ENCODE measurements around the gene ACSL4. TPM values are rescaled to one million over a fixed set of nuclear protein-coding genes. Genes with fewer than 3 reads are reported as not detected.

ACSL4 gene
- total and polyA plus RNA-seq, 7 experiments from 2014 or later, result 6.6 to 43.9 (median 20.9) TPM

DNA sequence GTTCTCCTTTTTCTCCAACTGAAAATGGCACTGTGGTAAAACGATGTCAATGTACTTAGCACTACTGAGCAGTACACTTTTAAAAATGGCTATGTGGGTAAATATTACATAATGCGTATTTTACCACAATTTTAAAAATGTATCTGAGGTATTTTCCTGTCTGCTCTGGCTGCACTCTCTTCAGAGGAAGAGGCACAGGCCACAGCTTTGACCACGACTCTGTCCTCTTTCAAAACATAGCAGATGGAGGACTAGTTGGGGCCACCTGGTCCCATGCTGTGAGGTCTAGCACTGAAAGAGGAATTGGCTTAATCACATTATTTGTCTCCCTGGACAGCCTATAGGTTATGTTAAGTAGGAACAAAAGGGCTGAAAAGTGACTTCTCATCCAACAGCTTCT lies 113.3 kb downstream of the ACSL4 start:
- no peak overlapping the region for H3K27ac ChIP-seq (ENCODE audit: low read depth, low read length)
- ATAC-seq (peak; percentile 31), DNase-seq (no peak)
- no peaks in the 10 kb centered on the region for H3K36me3 ChIP-seq (ENCODE audit: control insufficient read depth in 2 of 3, insufficient read depth in 3 of 3, low read length in 3 of 3)
- peaks cover 0 to 5% (median 0%) of the 10 kb centered on the region in 5 donors for H3K36me3 Mint-ChIP-seq
- no peak overlapping the region for H3K27ac Mint-ChIP-seq
- H3K4me3 Mint-ChIP-seq, result no peak overlapping the region
- H3K4me1 Mint-ChIP-seq, result peaks cover 0 to 9% (median 0%) of the 10 kb centered on the region in 7 donors
- no peaks in the 10 kb centered on the region for H3K4me1 ChIP-seq (ENCODE audit: control insufficient read depth in 2 of 2, insufficient read depth in 2 of 2, low read length in 2 of 2)
- POLR2A ChIA-PET, result no interaction called here
- intact Hi-C loops (cut with micrococcal nuclease), result no loop called here
- H3K4me3 ChIP-seq (ENCODE audit: low read length), result no peak overlapping the region
- H3K9me3 ChIP-seq (ENCODE audit: control insufficient read depth in 2 of 3, low read length in 3 of 3), result no peaks in the 10 kb centered on the region
- H3K27me3 Mint-ChIP-seq, result no peaks in the 10 kb centered on the region
- CTCF ChIA-PET, result no interaction called here
- no peaks in the 10 kb centered on the region for H3K27me3 ChIP-seq (ENCODE audit: control insufficient read depth in 2 of 2, insufficient read depth in 2 of 2, low read length in 2 of 2)
- H3K9me3 Mint-ChIP-seq, result no peaks in the 10 kb centered on the region

DNA sequence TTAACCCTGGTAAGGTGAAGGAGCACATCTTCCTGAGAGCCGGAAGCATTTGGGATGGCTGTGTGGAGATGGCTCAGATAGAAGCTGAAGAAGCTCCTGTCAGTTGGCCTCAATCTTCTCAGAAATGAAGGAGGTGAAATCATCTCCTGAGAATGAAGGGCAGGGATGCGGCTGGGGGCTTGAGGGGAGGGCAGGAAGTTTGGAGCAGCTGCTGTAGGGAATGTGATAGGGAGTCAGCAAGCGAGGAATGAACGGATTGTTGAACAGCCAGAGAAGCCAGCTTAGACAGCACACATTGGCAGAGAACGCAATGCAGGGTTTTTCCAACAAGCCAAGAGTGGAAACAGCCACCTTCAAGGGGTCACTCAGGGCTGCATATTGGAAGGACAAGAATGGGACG lies 118.1 kb downstream of the ACSL4 start:
- no peaks in the 10 kb centered on the region for H3K36me3 ChIP-seq (ENCODE audit: control insufficient read depth in 2 of 3, insufficient read depth in 3 of 3, low read length in 3 of 3)
- H3K9me3 ChIP-seq (ENCODE audit: control insufficient read depth in 2 of 3, low read length in 3 of 3), result no peaks in the 10 kb centered on the region
- DNase-seq (no peak), ATAC-seq (no peak)
- no peaks in the 10 kb centered on the region for H3K4me1 Mint-ChIP-seq
- peaks cover 0 to 2% (median 0%) of the 10 kb centered on the region in 11 donors for H3K9me3 Mint-ChIP-seq
- H3K27ac Mint-ChIP-seq, result no peak overlapping the region
- no peak overlapping the region for H3K27ac ChIP-seq (ENCODE audit: low read depth, low read length)
- no peaks in the 10 kb centered on the region for H3K4me1 ChIP-seq (ENCODE audit: control insufficient read depth in 2 of 2, insufficient read depth in 2 of 2, low read length in 2 of 2)
- H3K4me3 ChIP-seq (ENCODE audit: low read length), result no peak overlapping the region
- ChIA-PET CTCF (no interaction called here), POLR2A (no interaction called here)
- H3K4me3 Mint-ChIP-seq, result no peak overlapping the region
- intact Hi-C loops (cut with micrococcal nuclease), result no loop called here
- H3K27me3 Mint-ChIP-seq, result peaks cover 0 to 10% (median 0%) of the 10 kb centered on the region in 5 donors
- no peaks in the 10 kb centered on the region for H3K27me3 ChIP-seq (ENCODE audit: control insufficient read depth in 2 of 2, insufficient read depth in 2 of 2, low read length in 2 of 2)
- no peaks in the 10 kb centered on the region for H3K36me3 Mint-ChIP-seq

DNA sequence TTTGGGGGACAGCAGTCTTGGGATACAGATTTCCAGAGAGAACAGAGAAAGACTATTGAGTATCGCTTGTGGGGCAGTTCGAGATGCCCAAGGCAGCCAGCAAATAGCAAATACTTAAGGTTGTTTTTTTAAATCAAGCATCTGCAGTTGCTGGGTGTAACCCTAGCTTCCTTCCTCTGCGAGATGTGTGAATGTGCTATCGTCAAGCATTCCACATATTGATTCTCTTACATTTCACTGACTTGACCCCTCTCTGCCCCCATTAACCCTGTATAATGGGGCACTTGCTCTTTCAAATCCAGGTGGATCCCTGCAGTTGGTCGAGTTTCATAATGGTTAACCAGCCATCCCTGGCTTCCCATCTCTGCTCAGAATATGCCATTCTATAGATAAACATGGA lies 131.6 kb downstream of the ACSL4 start:
- peaks cover 0 to 10% (median under 1%) of the 10 kb centered on the region in 11 donors for H3K9me3 Mint-ChIP-seq
- Histone ChIP-seq H3K4me1 (ENCODE audit: control insufficient read depth in 2 of 2, insufficient read depth in 2 of 2, low read length in 2 of 2) (no peaks in the 10 kb centered on the region), H3K4me3 (ENCODE audit: low read length) (no peak overlapping the region), H3K27ac (ENCODE audit: low read depth, low read length) (no peak overlapping the region), H3K9me3 (ENCODE audit: control insufficient read depth in 2 of 3, low read length in 3 of 3) (no peaks in the 10 kb centered on the region), H3K36me3 (ENCODE audit: control insufficient read depth in 2 of 3, insufficient read depth in 3 of 3, low read length in 3 of 3) (no peaks in the 10 kb centered on the region), H3K27me3 (ENCODE audit: control insufficient read depth in 2 of 2, insufficient read depth in 2 of 2, low read length in 2 of 2) (peaks cover 0 to 3% of the 10 kb centered on the region in 2 donors)
- DNase-seq, result no peak
- ATAC-seq, result no peak
- intact Hi-C loops (cut with micrococcal nuclease), result no loop called here
- H3K27ac Mint-ChIP-seq, result no peak overlapping the region
- peaks cover 0 to 7% (median 0%) of the 10 kb centered on the region in 7 donors for H3K4me1 Mint-ChIP-seq
- peaks cover 0 to 5% (median 0%) of the 10 kb centered on the region in 5 donors for H3K36me3 Mint-ChIP-seq
- peak overlapping the region in 1 of 10 donors; percentile 43 for H3K4me3 Mint-ChIP-seq
- peaks cover 25 to 54% (median 40%) of the 10 kb centered on the region in 5 donors for H3K27me3 Mint-ChIP-seq
- CTCF ChIA-PET, result no interaction called here
- POLR2A ChIA-PET, result no interaction called here

- no peak overlapping the region for H3K4me3 ChIP-seq (ENCODE audit: low read length)
- no peaks in the 10 kb centered on the region for H3K4me1 ChIP-seq (ENCODE audit: control insufficient read depth in 2 of 2, insufficient read depth in 2 of 2, low read length in 2 of 2)
- H3K27ac ChIP-seq (ENCODE audit: low read depth, low read length), result no peak overlapping the region
- no peak overlapping the region for H3K4me3 Mint-ChIP-seq
- H3K36me3 ChIP-seq (ENCODE audit: control insufficient read depth in 2 of 3, insufficient read depth in 3 of 3, low read length in 3 of 3), result no peaks in the 10 kb centered on the region
- H3K4me1 Mint-ChIP-seq, result peaks cover 0 to 7% (median 0%) of the 10 kb centered on the region in 7 donors
- CTCF ChIA-PET, result no interaction called here
- no peaks in the 10 kb centered on the region for H3K9me3 ChIP-seq (ENCODE audit: control insufficient read depth in 2 of 3, low read length in 3 of 3)
- intact Hi-C loops (cut with micrococcal nuclease), result no loop called here
- POLR2A ChIA-PET, result no interaction called here
- H3K36me3 Mint-ChIP-seq, result peaks cover 0 to 2% (median 0%) of the 10 kb centered on the region in 5 donors
- no peak overlapping the region for H3K27ac Mint-ChIP-seq
- H3K27me3 Mint-ChIP-seq, result peaks cover 12 to 47% (median 36%) of the 10 kb centered on the region in 5 donors
- H3K27me3 ChIP-seq (ENCODE audit: control insufficient read depth in 2 of 2, insufficient read depth in 2 of 2, low read length in 2 of 2), result peaks cover 0 to 3% of the 10 kb centered on the region in 2 donors
- DNase-seq (no peak), ATAC-seq (no peak)
- peaks cover 0 to 6% (median 0%) of the 10 kb centered on the region in 11 donors for H3K9me3 Mint-ChIP-seq
Measured at GRCh38 chrX:109600237-109600651, 132.8 kb downstream of the ACSL4 start.

DNA sequence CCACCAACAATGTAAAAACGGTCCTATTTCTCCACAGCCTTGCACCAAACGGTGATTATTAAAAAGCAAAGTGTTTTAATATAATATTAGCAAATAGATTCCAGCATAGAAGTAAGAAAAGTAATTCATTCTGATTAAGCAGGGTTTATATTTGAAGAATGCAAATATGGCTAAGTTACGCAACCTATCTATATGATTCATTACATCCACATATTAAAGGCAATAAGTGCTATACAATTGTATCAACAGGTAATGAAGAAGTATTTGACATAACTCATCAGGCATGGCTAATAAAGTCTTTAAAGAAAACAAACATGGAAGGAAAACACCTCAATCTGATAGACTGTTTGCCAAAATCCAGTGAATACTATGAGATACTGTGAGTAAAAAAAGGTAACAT lies 137.0 kb downstream of the ACSL4 start:
- Histone ChIP-seq H3K27ac (ENCODE audit: low read depth, low read length) (no peak overlapping the region), H3K27me3 (ENCODE audit: control insufficient read depth in 2 of 2, insufficient read depth in 2 of 2, low read length in 2 of 2) (peaks cover 0 to 3% of the 10 kb centered on the region in 2 donors), H3K4me1 (ENCODE audit: control insufficient read depth in 2 of 2, insufficient read depth in 2 of 2, low read length in 2 of 2) (no peaks in the 10 kb centered on the region), H3K4me3 (ENCODE audit: low read length) (no peak overlapping the region), H3K9me3 (ENCODE audit: control insufficient read depth in 2 of 3, low read length in 3 of 3) (no peaks in the 10 kb centered on the region), H3K36me3 (ENCODE audit: control insufficient read depth in 2 of 3, insufficient read depth in 3 of 3, low read length in 3 of 3) (no peaks in the 10 kb centered on the region)
- ATAC-seq (no peak), DNase-seq (no peak)
- Mint-ChIP-seq H3K4me3 (no peak overlapping the region), H3K27ac (no peak overlapping the region), H3K27me3 (peaks cover 5 to 16% (median 8%) of the 10 kb centered on the region in 5 donors), H3K4me1 (peaks cover 0 to 5% (median 0%) of the 10 kb centered on the region in 7 donors), H3K9me3 (peaks cover 0 to 1% (median 0%) of the 10 kb centered on the region in 11 donors), H3K36me3 (peaks cover 0 to 2% (median 0%) of the 10 kb centered on the region in 5 donors)
- ChIA-PET CTCF (no interaction called here), POLR2A (no interaction called here)
- intact Hi-C loops (cut with micrococcal nuclease), result no loop called here

Other genes starting within 250 kb of the ACSL4 start
- 10 to 100 TPM in 1 of 5 experiments, 1 to 10 TPM in 4; 5.7 to 13.5 (median 7.7) TPM for gene NXT2, start 196.4 kb downstream of the ACSL4 start, total RNA-seq
- gene NXT2, start 196.4 kb downstream of the ACSL4 start, polyA plus RNA-seq, result 10 to 100 TPM; 12.8 to 20.8 TPM
- gene KCNE5, start 108.1 kb downstream of the ACSL4 start, total RNA-seq, result under 1 TPM in 3 of 5 experiments, not detected in 2; 0.21 to 0.39 (median 0.24) TPM
- gene KCNE5, start 108.1 kb downstream of the ACSL4 start, polyA plus RNA-seq, result not detected